Measurements from ENCODE around the gene ELAVL1. TPM values are rescaled to one million over a fixed set of nuclear protein-coding genes. Genes with fewer than 3 reads are reported as not detected.
A peak's percentile ranks its signal among the peaks of the same experiment; 100 is the strongest.

Gene ELAVL1
- total and polyA plus RNA-seq, 12 donors, result 12.8 to 78.9 (median 44.6) TPM

DNA sequence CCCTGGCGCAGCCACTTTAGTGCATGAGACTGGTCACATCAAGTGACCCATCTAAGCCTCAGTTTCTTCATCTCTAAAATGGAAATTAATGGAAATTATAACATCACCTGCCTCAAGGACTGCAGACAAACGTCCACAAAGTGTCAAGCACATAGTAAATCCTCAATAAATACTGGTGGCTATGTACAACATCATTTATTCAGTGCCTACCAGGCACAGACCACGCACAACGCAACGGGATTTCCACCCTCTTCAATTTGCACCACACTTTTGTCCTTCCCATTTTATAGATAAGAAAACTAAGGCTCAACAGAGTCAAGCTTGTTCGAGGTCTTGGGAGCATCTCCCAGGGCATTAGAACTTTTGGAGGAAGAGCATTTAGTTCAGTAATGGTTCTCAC, 1.4 kb downstream of the ELAVL1 start:
- WGBS, 4 donors, result 58 to 67% (median 61%) methylated on average over 6 of the region's 6 CpGs
- DNase-seq, result no peak
- H3K27me3 ChIP-seq, result no peaks in the 10 kb centered on the region
- intact Hi-C loops (cut with DNase I), result no loop called here
- peaks cover 37 to 49% of the 10 kb centered on the region in 2 donors for H3K4me1 ChIP-seq (replicated peaks in 1 of 2)
- H3K36me3 ChIP-seq (replicated peaks in 1 of 2), result no peaks in the 10 kb centered on the region
- no peak overlapping the region for H3K27ac ChIP-seq
- TF ChIP-seq, protein P1, sequence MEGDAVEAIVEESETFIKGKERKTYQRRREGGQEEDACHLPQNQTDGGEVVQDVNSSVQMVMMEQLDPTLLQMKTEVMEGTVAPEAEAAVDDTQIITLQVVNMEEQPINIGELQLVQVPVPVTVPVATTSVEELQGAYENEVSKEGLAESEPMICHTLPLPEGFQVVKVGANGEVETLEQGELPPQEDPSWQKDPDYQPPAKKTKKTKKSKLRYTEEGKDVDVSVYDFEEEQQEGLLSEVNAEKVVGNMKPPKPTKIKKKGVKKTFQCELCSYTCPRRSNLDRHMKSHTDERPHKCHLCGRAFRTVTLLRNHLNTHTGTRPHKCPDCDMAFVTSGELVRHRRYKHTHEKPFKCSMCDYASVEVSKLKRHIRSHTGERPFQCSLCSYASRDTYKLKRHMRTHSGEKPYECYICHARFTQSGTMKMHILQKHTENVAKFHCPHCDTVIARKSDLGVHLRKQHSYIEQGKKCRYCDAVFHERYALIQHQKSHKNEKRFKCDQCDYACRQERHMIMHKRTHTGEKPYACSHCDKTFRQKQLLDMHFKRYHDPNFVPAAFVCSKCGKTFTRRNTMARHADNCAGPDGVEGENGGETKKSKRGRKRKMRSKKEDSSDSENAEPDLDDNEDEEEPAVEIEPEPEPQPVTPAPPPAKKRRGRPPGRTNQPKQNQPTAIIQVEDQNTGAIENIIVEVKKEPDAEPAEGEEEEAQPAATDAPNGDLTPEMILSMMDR (IDR thresholded peaks at IDR 0.05), result no peak
- no peak for TF ChIP-seq POLR2A (IDR thresholded peaks at IDR 0.05)
- H3K4me3 ChIP-seq, result peak overlapping the region in 1 of 4 donors; percentile 86
- H3K9me3 ChIP-seq (replicated peaks in 1 of 3), result no peaks in the 10 kb centered on the region

- Histone ChIP-seq H3K27me3 (no peaks in the 10 kb centered on the region), H3K4me1 (replicated peaks in 1 of 2) (peaks cover 37 to 60% of the 10 kb centered on the region in 2 donors), H3K36me3 (replicated peaks in 1 of 2) (no peaks in the 10 kb centered on the region), H3K4me3 (peak overlapping the region in 1 of 4 donors; percentile 33), H3K9me3 (replicated peaks in 1 of 3) (no peaks in the 10 kb centered on the region), H3K27ac (peak overlapping the region in 3 of 5 donors; percentile 11 to 66 (median 65))
- DNase-seq, result peak; percentile 76 to 93 (median 83)
- intact Hi-C loops (cut with DNase I), result loop anchor here in 1 of 2 donors (2.0 kb wide), 1 partner anchor 57 kb away; no protein-coding TSS in a partner anchor
- TF ChIP-seq POLR2A (IDR thresholded peaks at IDR 0.05), result no peak
- TF ChIP-seq, protein P1 (IDR thresholded peaks at IDR 0.05), result peak; percentile 90 to 97 (median 92)
- 9 to 18% (median 12%) methylated on average over 12 to 27 of the region's 27 CpGs for WGBS, 4 donors
Measured at GRCh38 chr19:8001995-8002849, 3.2 kb downstream of the ELAVL1 start.

DNA sequence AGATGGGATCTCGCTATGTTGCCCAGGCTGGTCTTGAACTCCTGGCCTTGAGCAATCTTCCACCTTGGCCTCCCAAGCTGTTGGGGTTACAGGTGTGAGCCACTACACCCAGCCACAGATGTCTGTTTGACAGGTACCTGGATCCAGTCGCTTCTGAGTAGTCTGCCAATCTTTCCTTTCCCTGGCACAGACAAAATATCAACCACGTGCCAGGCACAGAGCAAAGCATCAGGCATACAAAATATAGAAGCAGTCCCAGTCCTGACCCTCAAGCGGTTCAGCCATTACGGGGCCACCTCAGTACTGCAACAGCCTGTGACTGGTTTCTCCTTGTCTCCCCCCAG, 3.8 kb downstream of the ELAVL1 start:
- 65 to 85% (median 70%) methylated on average over 5 of the region's 5 CpGs for WGBS, 4 donors
- no peak for TF ChIP-seq POLR2A (IDR thresholded peaks at IDR 0.05)
- no peaks in the 10 kb centered on the region for H3K9me3 ChIP-seq (replicated peaks in 1 of 3)
- peaks cover 37 to 60% of the 10 kb centered on the region in 2 donors for H3K4me1 ChIP-seq (replicated peaks in 1 of 2)
- H3K27ac ChIP-seq, result peak overlapping the region in 3 of 5 donors; percentile 11 to 66 (median 65)
- peak overlapping the region in 1 of 4 donors; percentile 33 for H3K4me3 ChIP-seq
- DNase-seq, result no peak
- intact Hi-C loops (cut with DNase I), result loop anchor here in 1 of 2 donors (2.0 kb wide), 1 partner anchor 57 kb away; no protein-coding TSS in a partner anchor
- H3K36me3 ChIP-seq (replicated peaks in 1 of 2), result no peaks in the 10 kb centered on the region
- no peaks in the 10 kb centered on the region for H3K27me3 ChIP-seq

DNA sequence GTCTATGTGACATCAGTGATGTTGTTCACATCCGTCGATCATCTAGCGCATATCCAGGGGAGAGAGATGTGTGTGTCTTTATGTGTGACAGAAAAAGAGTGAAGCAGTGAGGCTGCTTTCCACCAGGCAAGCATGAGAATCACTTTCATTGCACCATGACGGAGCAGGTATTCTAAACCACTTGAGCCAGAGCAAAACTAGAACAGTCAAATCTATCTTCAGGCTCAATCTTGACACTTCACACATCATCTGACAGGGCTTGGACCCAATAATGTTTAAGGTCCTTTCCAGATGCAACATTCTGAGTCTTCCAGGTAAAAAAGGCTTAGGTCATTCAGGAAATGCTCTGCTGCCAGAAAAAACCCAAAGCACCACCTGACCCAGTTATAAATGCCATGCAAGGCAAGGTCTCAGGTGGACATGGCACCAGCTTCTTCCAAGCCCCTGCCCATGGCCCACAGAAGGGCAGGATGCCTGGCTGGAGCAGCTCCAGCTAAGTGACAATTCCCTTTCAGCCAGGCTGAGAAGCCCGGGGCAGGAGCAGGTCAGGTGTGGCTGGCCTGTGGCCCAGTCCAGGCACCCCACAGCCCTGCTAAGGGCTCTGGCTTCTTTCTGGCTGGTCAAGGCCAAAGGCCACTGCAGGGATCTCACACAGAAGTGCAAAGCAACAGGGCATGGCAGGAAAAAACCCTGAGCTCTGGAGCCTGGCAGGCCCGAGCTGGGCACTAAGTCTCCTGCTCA, 5.0 kb downstream of the ELAVL1 start:
- H3K9me3 ChIP-seq (replicated peaks in 1 of 3), result no peaks in the 10 kb centered on the region
- no peaks in the 10 kb centered on the region for H3K36me3 ChIP-seq (replicated peaks in 1 of 2)
- no peaks in the 10 kb centered on the region for H3K27me3 ChIP-seq
- peaks cover 37 to 56% of the 10 kb centered on the region in 2 donors for H3K4me1 ChIP-seq (replicated peaks in 1 of 2)
- intact Hi-C loops (cut with DNase I), result loop anchor here in 1 of 2 donors (2.0 kb wide), 1 partner anchor 56 kb away; no protein-coding TSS in a partner anchor
- TF ChIP-seq, protein P1 (IDR thresholded peaks at IDR 0.05), result no peak
- no peak for TF ChIP-seq POLR2A (IDR thresholded peaks at IDR 0.05)
- peak in 1 of 7 donors; percentile 27 for DNase-seq
- H3K27ac ChIP-seq, result peak overlapping the region in 2 of 5 donors; percentile 11 to 15
- no peak overlapping the region for H3K4me3 ChIP-seq
- 62 to 73% (median 70%) methylated on average over 6 of the region's 6 CpGs for WGBS, 4 donors

Measured in adrenal gland (tissue), 12 donors.